Suprapubic skin (tissue), 4 donors: Measurements from ENCODE around the gene DDAH2. TPM values are rescaled to one million over a fixed set of nuclear protein-coding genes. Genes with fewer than 3 reads are reported as not detected.
"Not testable (repeated sequence)": the region's sequence is repeated elsewhere in the genome, so short reads cannot be mapped to it uniquely, and the experiment has no call there.

Experiments used
- DNase-seq, 2 donors: peaks; one replicate each; pipeline ENCODE4 v3.0.0-alpha.2; 2019; ENCODE audit warnings: low spot score in 2 of 2
- H3K27ac ChIP-seq: fragments of 200-600 bp; sonication (generic); one replicate; pipeline ENCODE4 v1.5.1; 2019
- H3K27me3 ChIP-seq: fragments of 200-600 bp; sonication (generic); one replicate; pipeline ENCODE4 v1.5.1; 2019
- H3K36me3 ChIP-seq: fragments of 200-600 bp; sonication (generic); one replicate; pipeline ENCODE4 v1.5.1; 2019
- H3K4me1 ChIP-seq: fragments of 200-600 bp; sonication (generic); one replicate; pipeline ENCODE4 v1.5.1; 2019
- H3K4me3 ChIP-seq: fragments of 200-600 bp; sonication (generic); one replicate; pipeline ENCODE4 v1.5.1; 2019; ENCODE audit warnings: mild to moderate bottlenecking
- H3K9me3 ChIP-seq: fragments of 200-600 bp; sonication (generic); one replicate; pipeline ENCODE4 v1.5.1; 2019
- CTCF ChIP-seq, 2 donors: fragments of 200-600 bp in 1 of 2; fragments of 450-650 bp in 1 of 2; sonication (generic) in 1 of 2; IDR thresholded peaks; one replicate each; pipeline ENCODE4 v1.5.1; 2016 to 2019; ENCODE audit warnings: antibody characterized with exemption in 2 of 2, mild to moderate bottlenecking in 1 of 2, moderate library complexity in 1 of 2
- EP300 ChIP-seq: sonication (generic); formaldehyde crosslinking; IDR thresholded peaks from one replicate; pipeline ENCODE4 v1.6.1; 2017; ENCODE audit warnings: antibody characterized with exemption
- POLR2A ChIP-seq, 2 donors: fragments of 450-650 bp; IDR thresholded peaks; one replicate each; pipeline ENCODE4 v1.6.1; 2017; ENCODE audit warnings: antibody characterized with exemption in 2 of 2, mild to moderate bottlenecking in 2 of 2, moderate library complexity in 2 of 2
- POLR2AphosphoS5 ChIP-seq, 3 donors: sonication (generic); formaldehyde crosslinking; IDR thresholded peaks; one replicate each; pipeline ENCODE4 v1.6.1; 2017; ENCODE audit warnings: antibody characterized with exemption in 3 of 3
- WGBS: methylation state at CpG from one replicate; pipeline ENCODE4 v1.1.5; 2018; 5-methylcytosine and 5-hydroxymethylcytosine counted together
- total RNA-seq, 4 donors: library from RNA; depleted of rRNA; stranded (reverse); fragments of >200 nt; gene quantifications; one replicate each; pipeline ENCODE4 v1.1.0, GENCODE V29; 2016

The DDAH2 gene
- total RNA-seq, 4 donors from 2014 or later: 66.8 to 84.2 (median 68.3) TPM

GRCh38 chr6:31713465-31713864, 15.6 kb downstream of the DDAH2 start:
- no peaks in the 10 kb centered on the region for H3K36me3 ChIP-seq
- H3K27me3 ChIP-seq: no peaks in the 10 kb centered on the region
- H3K27ac ChIP-seq: peak overlapping the region; percentile 45
- H3K4me1 ChIP-seq: peaks cover 70% of the 10 kb centered on the region
- no peaks in the 10 kb centered on the region for H3K9me3 ChIP-seq
- no peak for DNase-seq
- no peak for TF ChIP-seq POLR2AphosphoS5 (IDR thresholded peaks at IDR 0.05)
- TF ChIP-seq POLR2A (IDR thresholded peaks at IDR 0.05): no peak
- no peak for TF ChIP-seq CTCF (IDR thresholded peaks at IDR 0.05)
- no peak for TF ChIP-seq EP300
- 51% methylated on average over 4 of the region's 4 CpGs for WGBS
- no peak overlapping the region for H3K4me3 ChIP-seq

GRCh38 chr6:31712296-31712695, 16.8 kb downstream of the DDAH2 start:
- Histone ChIP-seq H3K27me3 (no peaks in the 10 kb centered on the region), H3K27ac (peak overlapping the region; percentile 9), H3K36me3 (no peaks in the 10 kb centered on the region), H3K9me3 (no peaks in the 10 kb centered on the region), H3K4me1 (peaks cover 59% of the 10 kb centered on the region), H3K4me3 (no peak overlapping the region)
- no peak for TF ChIP-seq EP300
- TF ChIP-seq CTCF (IDR thresholded peaks at IDR 0.05): peak in 1 of 2 donors; percentile 44
- no peak for TF ChIP-seq POLR2A (IDR thresholded peaks at IDR 0.05)
- WGBS: 66% methylated on average over 8 of the region's 8 CpGs
- DNase-seq: no peak

GRCh38 chr6:31711233-31711632, 17.9 kb downstream of the DDAH2 start:
- DNase-seq: no peak
- no peaks in the 10 kb centered on the region for H3K27me3 ChIP-seq
- peaks cover 53% of the 10 kb centered on the region for H3K4me1 ChIP-seq
- H3K4me3 ChIP-seq: no peak overlapping the region
- WGBS: 30% methylated on average over 8 of the region's 8 CpGs
- H3K9me3 ChIP-seq: no peaks in the 10 kb centered on the region
- H3K36me3 ChIP-seq: no peaks in the 10 kb centered on the region
- no peak for TF ChIP-seq POLR2AphosphoS5 (IDR thresholded peaks at IDR 0.05)
- TF ChIP-seq CTCF (IDR thresholded peaks at IDR 0.05): no peak
- no peak overlapping the region for H3K27ac ChIP-seq

GRCh38 chr6:31710523-31711219, 18.4 kb downstream of the DDAH2 start:
- H3K27me3 ChIP-seq: no peaks in the 10 kb centered on the region
- peaks cover 52% of the 10 kb centered on the region for H3K4me1 ChIP-seq
- H3K9me3 ChIP-seq: no peaks in the 10 kb centered on the region
- 69% methylated on average over 4 of the region's 5 CpGs for WGBS
- H3K27ac ChIP-seq: no peak overlapping the region
- no peaks in the 10 kb centered on the region for H3K36me3 ChIP-seq
- no peak overlapping the region for H3K4me3 ChIP-seq
- TF ChIP-seq POLR2AphosphoS5 (IDR thresholded peaks at IDR 0.05): no peak
- TF ChIP-seq EP300: no peak
- no peak for TF ChIP-seq POLR2A (IDR thresholded peaks at IDR 0.05)
- no peak for TF ChIP-seq CTCF (IDR thresholded peaks at IDR 0.05)
- no peak for DNase-seq

GRCh38 chr6:31709157-31709556, 19.9 kb downstream of the DDAH2 start:
- not testable (repeated sequence) for H3K27ac ChIP-seq, DNase-seq, H3K36me3 ChIP-seq, H3K4me3 ChIP-seq, H3K27me3 ChIP-seq, H3K9me3 ChIP-seq
- WGBS: 93% methylated on average over 11 of the region's 11 CpGs
- H3K4me1 ChIP-seq: peaks cover 37% of the 10 kb centered on the region

- no peak for DNase-seq
- Histone ChIP-seq H3K36me3 (no peaks in the 10 kb centered on the region), H3K27ac (no peak overlapping the region), H3K27me3 (no peaks in the 10 kb centered on the region), H3K4me3 (no peak overlapping the region), H3K9me3 (no peaks in the 10 kb centered on the region), H3K4me1 (peaks cover 33% of the 10 kb centered on the region)
- 97% methylated on average over 3 of the region's 3 CpGs for WGBS
- TF ChIP-seq CTCF (IDR thresholded peaks at IDR 0.05): no peak
- no peak for TF ChIP-seq EP300
- no peak for TF ChIP-seq POLR2A (IDR thresholded peaks at IDR 0.05)
- TF ChIP-seq POLR2AphosphoS5 (IDR thresholded peaks at IDR 0.05): no peak
Observed at GRCh38 chr6:31708224-31708623, 20.9 kb downstream of the DDAH2 start.
